ENCODE results near the gene GSTM4.

- TF ChIP-seq POLR2A (IDR thresholded peaks at IDR 0.05) (no peak), POLR2AphosphoS5 (IDR thresholded peaks at IDR 0.05) (no peak)
Measured at GRCh38 chr1:109631513-109632505, 24.1 kb upstream of the GSTM4 start.
